Kidney (tissue), 14 donors: ENCODE measurements around the gene DPP6. TPM values are rescaled to one million over a fixed set of nuclear protein-coding genes. Genes with fewer than 3 reads are reported as not detected.

Source experiments
- DNase-seq, 5 donors: peaks; one replicate each; pipeline ENCODE4 v3.0.0-alpha.2; 2013 to 2020
- FAIRE-seq: peaks from 2 replicates; lab custom pipeline; 2012; peaks lifted over from hg19 to GRCh38; lab: Jason Lieb, UNC
- H3K27ac ChIP-seq, 2 donors: one replicate each; pipeline ENCODE4 v1.7.0; 2013; ENCODE audit warnings: low read depth in 2 of 2, low read length in 2 of 2, inconsistent platforms in 1 of 2
- H3K27me3 ChIP-seq: one replicate; pipeline ENCODE4 v1.7.1; 2013; ENCODE audit warnings: low read length, inconsistent platforms; ENCODE audit not compliant: control insufficient read depth, insufficient read depth
- H3K36me3 ChIP-seq, 3 donors: one replicate each; pipeline versions ENCODE4 v1.7.0 to v1.7.1; 2013; ENCODE audit warnings: low read length in 3 of 3, control low read depth in 1 of 3, inconsistent platforms in 1 of 3; ENCODE audit not compliant: insufficient read depth in 3 of 3, control insufficient read depth in 2 of 3
- H3K4me1 ChIP-seq, 3 donors: one replicate each; pipeline versions ENCODE4 v1.7.0 to v1.7.1; 2013; ENCODE audit warnings: low read length in 3 of 3, inconsistent platforms in 1 of 3, low read depth in 1 of 3; ENCODE audit not compliant: control insufficient read depth in 2 of 3, insufficient read depth in 2 of 3
- H3K4me3 ChIP-seq, 3 donors: one replicate each; pipeline versions ENCODE4 v1.7.0 to v1.8.1; 2013; ENCODE audit warnings: low read length in 3 of 3, control low read depth in 1 of 3, inconsistent platforms in 1 of 3
- H3K9ac ChIP-seq, 3 donors: one replicate each; pipeline versions ENCODE4 v1.7.0 to v1.7.1; 2013; ENCODE audit warnings: low read length in 3 of 3, control low read depth in 1 of 3, inconsistent platforms in 1 of 3
- H3K9me3 ChIP-seq, 3 donors: one replicate each; pipeline versions ENCODE4 v1.7.0 to v1.7.1; 2013; ENCODE audit warnings: low read length in 3 of 3, control low read depth in 1 of 3, inconsistent platforms in 1 of 3; ENCODE audit not compliant: control insufficient read depth in 2 of 3, insufficient read depth in 1 of 3
- CTCF ChIP-seq: IDR thresholded peaks from 3 replicates; pipeline ENCODE4 v1.5.1; 2012; ENCODE audit warnings: mild to moderate bottlenecking, moderate library complexity, borderline replicate concordance; ENCODE audit not compliant: insufficient read depth; ENCODE audit errors: extremely low read depth
- intact Hi-C: fragments of 100-400 bp; cut with DNase I; formaldehyde crosslinking; loops from one replicate; pipeline ENCODE4 v1.11.1; 2022
- polyA plus RNA-seq: library from polyadenylated mRNA; stranded (reverse); fragments of 350-450 nt; fragmentation: Illumina TruSeq; extraction: RNeasy Lipid Tissue Mini Kit (QIAGEN cat#74804); gene quantifications from one replicate; pipeline ENCODE4 v1.2.3, GENCODE V29; 2014; ENCODE audit warnings: low read depth, low replicate concordance; ENCODE audit not compliant: insufficient read depth
- total RNA-seq: library from RNA; stranded (reverse); fragmentation: NEBNext Ultra II Directional; extraction: Animal tissue kit (Norgen Biotek cat#: 25700); gene quantifications from one replicate; pipeline ENCODE4 v1.2.1, GENCODE V29; 2021
- donor health status: control.
- donor health status: control.
- donor health status: control.
- donor health status: control.
- donor health status: control.
- donor health status: DM: yes; HTN: yes; CAD: no.
- donor health status: Normal renal cell carcinoma (clear cell type).

The DPP6 gene
- total and polyA plus RNA-seq, 2 donors from 2014 or later, result 1.8 to 6.9 TPM

DNA sequence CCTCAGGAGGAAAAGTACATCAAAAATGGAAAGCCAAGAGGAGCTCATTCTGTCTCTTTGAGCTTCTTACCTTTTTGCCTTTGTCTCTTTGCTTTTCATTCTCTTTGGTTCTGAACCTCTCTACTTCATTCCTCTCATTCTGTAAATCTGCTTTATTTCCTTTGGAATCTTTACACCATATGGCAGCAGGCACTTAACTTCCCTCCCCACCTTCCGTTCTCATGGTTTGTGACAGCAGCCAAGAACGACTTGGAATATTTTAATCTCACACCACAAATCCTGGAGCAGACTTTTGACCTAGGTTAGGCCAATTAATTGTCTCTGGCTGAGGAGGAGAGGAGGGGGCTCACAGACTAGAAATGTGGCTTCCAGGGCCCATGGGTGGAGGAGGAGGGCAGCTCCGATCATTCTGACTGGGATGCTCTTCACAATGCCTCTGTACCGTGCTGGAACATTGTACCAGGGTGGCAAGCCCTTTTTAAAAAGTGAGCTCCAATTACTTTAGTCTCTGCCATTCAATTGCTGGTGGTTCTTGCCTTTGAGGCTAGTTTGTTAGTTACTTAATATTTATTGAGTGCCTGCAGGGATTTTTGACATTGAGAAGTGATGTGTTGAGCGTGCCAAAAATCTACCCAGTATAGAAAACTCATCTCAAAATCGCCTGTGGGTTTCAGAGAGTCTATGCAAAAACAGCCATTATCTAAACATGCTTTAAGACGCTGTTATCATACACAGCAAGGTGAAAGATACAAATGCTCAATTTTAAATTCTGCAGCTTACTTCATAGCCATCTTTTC is 386.6 kb downstream of the DPP6 start:
- Histone ChIP-seq H3K4me3 (no peak overlapping the region), H3K4me1 (peaks cover 0 to 1% (median 0%) of the 10 kb centered on the region in 3 donors), H3K27ac (no peak overlapping the region), H3K9ac (no peak overlapping the region), H3K36me3 (no peaks in the 10 kb centered on the region), H3K9me3 (no peaks in the 10 kb centered on the region), H3K27me3 (no peaks in the 10 kb centered on the region)
- TF ChIP-seq CTCF, result no peak
- FAIRE-seq, result no peak
- DNase-seq, result no peak
- intact Hi-C loops, result no loop called here

GRCh38 chr7:154440058-154440457 is 387.9 kb downstream of the DPP6 start:
- TF ChIP-seq CTCF, result no peak
- intact Hi-C loops, result no loop called here
- no peak for FAIRE-seq

DNA sequence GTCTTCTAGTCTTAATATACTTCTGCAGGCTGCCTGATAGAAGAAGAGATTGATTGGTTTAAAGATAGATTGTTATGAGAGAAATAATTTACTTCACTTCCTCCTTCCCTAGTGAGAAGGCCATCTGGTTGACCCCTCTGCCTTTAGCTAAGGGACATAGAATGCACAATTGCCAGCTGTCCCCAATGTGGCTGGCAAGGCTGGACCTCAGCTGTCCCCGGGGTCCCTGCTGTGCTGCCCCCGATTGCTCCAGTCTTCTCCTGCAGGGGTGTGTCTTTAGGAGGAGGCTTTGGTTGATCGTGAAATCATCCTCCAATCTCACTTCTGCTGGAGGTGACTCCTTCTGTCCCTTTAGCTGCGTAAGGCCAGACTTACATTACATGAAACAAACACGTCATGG is 388.5 kb downstream of the DPP6 start:
- Histone ChIP-seq H3K36me3 (no peaks in the 10 kb centered on the region), H3K4me3 (no peak overlapping the region), H3K9me3 (no peaks in the 10 kb centered on the region), H3K27ac (no peak overlapping the region), H3K4me1 (no peaks in the 10 kb centered on the region), H3K9ac (no peak overlapping the region), H3K27me3 (no peaks in the 10 kb centered on the region)
- FAIRE-seq, result no peak
- TF ChIP-seq CTCF, result no peak
- no peak for DNase-seq
- intact Hi-C loops, result no loop called here

More at GRCh38 chr7:154440058-154440457, 387.9 kb downstream of the DPP6 start:
- Histone ChIP-seq H3K4me3 (no peak overlapping the region), H3K4me1 (no peaks in the 10 kb centered on the region), H3K27me3 (no peaks in the 10 kb centered on the region), H3K36me3 (no peaks in the 10 kb centered on the region), H3K27ac (no peak overlapping the region), H3K9ac (no peak overlapping the region), H3K9me3 (no peaks in the 10 kb centered on the region)
- DNase-seq, result no peak
